Mesothelial cell of epicardium (in vitro differentiated cells): ENCODE data around the gene PTPRN2. TPM values are rescaled to one million over a fixed set of nuclear protein-coding genes. Genes with fewer than 3 reads are reported as not detected.

ENCODE experiments used
- DNase-seq, 2 experiments: peaks; one replicate each; pipeline ENCODE4 v3.0.0; 2021; ENCODE audit warnings: low spot score in 2 of 2; ENCODE audit not compliant: unreplicated experiment in 2 of 2
- H3K27ac Mint-ChIP-seq: 2 replicates; pipeline ENCODE4 v1.8.0; 2021; ENCODE audit warnings: mixed read lengths
- H3K27me3 Mint-ChIP-seq: 2 replicates; pipeline ENCODE4 v1.8.0; 2021; ENCODE audit warnings: low read depth, mixed read lengths
- H3K36me3 Mint-ChIP-seq: 2 replicates; pipeline ENCODE4 v1.8.0; 2021; ENCODE audit warnings: mixed read lengths
- H3K4me1 Mint-ChIP-seq: 2 replicates; pipeline ENCODE4 v1.8.0; 2021; ENCODE audit warnings: mixed read lengths
- H3K4me3 Mint-ChIP-seq: 2 replicates; pipeline ENCODE4 v1.8.0; 2021; ENCODE audit warnings: mild to moderate bottlenecking, moderate library complexity, mixed read lengths
- H3K9me3 Mint-ChIP-seq: 2 replicates; pipeline ENCODE4 v1.8.0; 2021; ENCODE audit warnings: mixed read lengths
- CTCF ChIP-seq: fragments of 200-600 bp; sonication (generic); IDR thresholded peaks from one replicate; pipeline ENCODE4 v1.5.0; 2021; ENCODE audit warnings: antibody characterized with exemption; ENCODE audit not compliant: unreplicated experiment
- total RNA-seq: library from RNA; stranded (reverse); gene quantifications from 3 replicates; pipeline ENCODE4 v1.2.1, GENCODE V29; 2021

PTPRN2 gene
- total RNA-seq, 1 donor from 2014 or later, result 2.2 TPM

GRCh38 chr7:158488181-158488971 lies 99.2 kb downstream of the PTPRN2 start:
- TF ChIP-seq CTCF, result no peak
- Mint-ChIP-seq H3K36me3 (no peaks in the 10 kb centered on the region), H3K27me3 (no peaks in the 10 kb centered on the region), H3K4me3 (no peak overlapping the region), H3K4me1 (no peaks in the 10 kb centered on the region), H3K9me3 (no peaks in the 10 kb centered on the region), H3K27ac (no peak overlapping the region)
- no peak for DNase-seq

- DNase-seq, result no peak
- Mint-ChIP-seq H3K27me3 (no peaks in the 10 kb centered on the region), H3K9me3 (no peaks in the 10 kb centered on the region), H3K4me1 (no peaks in the 10 kb centered on the region), H3K27ac (no peak overlapping the region), H3K4me3 (no peak overlapping the region), H3K36me3 (no peaks in the 10 kb centered on the region)
- no peak for TF ChIP-seq CTCF
Measured at GRCh38 chr7:158487631-158488151, 99.9 kb downstream of the PTPRN2 start.

GRCh38 chr7:158486919-158487318 lies 100.7 kb downstream of the PTPRN2 start:
- no peak for TF ChIP-seq CTCF
- DNase-seq, result no peak
- peaks cover under 1% of the 10 kb centered on the region for H3K9me3 Mint-ChIP-seq
- H3K36me3 Mint-ChIP-seq, result no peaks in the 10 kb centered on the region
- H3K4me3 Mint-ChIP-seq, result no peak overlapping the region
- no peak overlapping the region for H3K27ac Mint-ChIP-seq
- H3K4me1 Mint-ChIP-seq, result no peaks in the 10 kb centered on the region
- no peaks in the 10 kb centered on the region for H3K27me3 Mint-ChIP-seq

- no peak overlapping the region for H3K4me3 Mint-ChIP-seq
- peaks cover 5% of the 10 kb centered on the region for H3K27me3 Mint-ChIP-seq
- no peak for TF ChIP-seq CTCF
- H3K36me3 Mint-ChIP-seq, result no peaks in the 10 kb centered on the region
- no peak overlapping the region for H3K27ac Mint-ChIP-seq
- peaks cover 10% of the 10 kb centered on the region for H3K9me3 Mint-ChIP-seq
- no peak for DNase-seq
- no peaks in the 10 kb centered on the region for H3K4me1 Mint-ChIP-seq
Measured at GRCh38 chr7:158484801-158485531, 102.7 kb downstream of the PTPRN2 start.

GRCh38 chr7:158482480-158482879 lies 105.1 kb downstream of the PTPRN2 start:
- no peak overlapping the region for H3K4me3 Mint-ChIP-seq
- DNase-seq, result no peak

More at GRCh38 chr7:158482480-158482879, 105.1 kb downstream of the PTPRN2 start:
- Mint-ChIP-seq H3K27ac (no peak overlapping the region), H3K36me3 (no peaks in the 10 kb centered on the region), H3K4me1 (no peaks in the 10 kb centered on the region), H3K9me3 (peaks cover 10% of the 10 kb centered on the region), H3K27me3 (peaks cover 12% of the 10 kb centered on the region)
- no peak for TF ChIP-seq CTCF
